Activated T-cell treated with anti-CD3 and anti-CD28 coated beads for 4 hours (primary cell): ENCODE data around the gene CCNB2.
A peak's percentile ranks its signal among the peaks of the same experiment; 100 is the strongest.
"Not testable (repeated sequence)": the region's sequence is repeated elsewhere in the genome, so short reads cannot be mapped to it uniquely, and the experiment has no call there.

ENCODE experiments used
- DNase-seq: peaks from one replicate; pipeline ENCODE4 v3.0.0-alpha.2; 2020

Gene CCNB2

DNA sequence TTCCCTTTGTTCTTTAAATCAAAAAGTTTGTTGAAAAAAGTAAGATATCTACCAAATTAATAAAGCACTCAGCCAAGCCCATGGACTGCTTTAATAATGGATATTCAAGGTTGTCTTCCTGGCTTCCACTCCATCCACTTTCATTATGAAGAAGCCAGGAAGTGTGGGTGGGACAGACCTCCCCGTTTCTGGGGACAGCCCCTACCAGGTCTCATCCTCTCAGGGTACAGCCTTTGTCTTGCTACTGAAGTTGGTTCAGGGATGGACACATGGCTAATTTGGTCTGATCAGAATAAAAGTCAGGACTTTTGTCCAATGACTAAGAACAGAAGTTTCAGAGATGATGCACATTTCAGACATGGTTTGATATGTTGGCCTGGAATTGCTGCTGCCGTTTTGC, 32.6 kb downstream of the CCNB2 start:
- DNase-seq: no peak

DNA sequence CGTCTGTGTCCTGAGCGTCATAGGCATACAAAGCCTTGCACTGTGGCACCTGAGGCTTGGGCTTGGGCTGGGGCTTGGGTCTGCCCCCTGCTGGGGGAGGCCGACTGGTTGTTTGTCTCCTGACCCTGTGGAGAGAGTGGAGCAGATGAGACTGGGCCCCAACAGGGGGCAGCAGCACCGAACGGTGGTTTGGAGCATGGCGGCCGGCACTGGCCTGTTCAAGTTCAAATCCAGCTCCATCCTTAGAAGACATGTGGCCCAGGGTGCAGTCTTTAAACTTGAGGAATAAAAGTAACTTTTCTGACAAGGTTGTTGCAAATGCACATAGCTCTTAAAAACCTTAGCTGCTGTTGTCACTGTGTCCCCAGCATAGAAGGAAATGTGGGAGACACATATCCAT, 33.3 kb downstream of the CCNB2 start:
- peak; percentile 33 for DNase-seq

DNA sequence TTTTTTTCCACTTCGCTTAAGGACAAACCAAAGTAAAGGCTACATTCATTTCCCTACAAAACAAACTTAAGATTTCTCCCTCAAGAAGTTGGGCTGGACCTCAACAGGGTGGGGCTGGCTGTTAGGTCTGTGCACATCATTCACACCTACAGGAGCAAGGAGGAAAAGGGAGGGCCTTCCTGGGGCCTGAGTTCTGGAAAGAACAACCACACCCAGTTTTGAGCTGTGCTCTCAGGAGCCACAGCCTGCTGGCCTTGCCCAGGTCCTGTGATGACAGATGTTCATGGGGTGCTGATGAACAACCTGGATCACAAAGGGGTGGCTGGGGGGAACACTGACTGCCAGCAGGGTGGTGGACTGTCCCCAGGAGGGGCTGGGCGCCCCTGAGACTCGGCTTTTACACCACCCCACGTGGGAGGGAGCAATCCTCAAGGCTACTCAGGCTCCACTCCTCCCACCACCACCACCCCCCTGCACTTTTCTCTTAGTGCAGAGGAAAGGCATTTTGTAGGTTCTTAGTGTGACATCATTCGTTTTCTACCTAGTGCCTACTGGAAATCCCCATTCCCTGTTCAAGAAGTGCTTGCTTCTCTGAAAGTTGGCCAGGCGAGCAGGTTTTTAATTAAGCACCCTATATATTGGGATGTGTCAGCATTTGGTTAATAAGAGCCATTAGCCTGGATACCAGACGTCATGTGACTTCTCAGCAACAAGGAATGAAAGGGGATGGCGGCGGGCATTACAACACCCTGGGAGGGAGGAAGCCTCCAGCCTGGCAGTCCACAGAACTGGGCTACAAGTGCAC, 35.7 kb downstream of the CCNB2 start:
- no peak for DNase-seq

DNA sequence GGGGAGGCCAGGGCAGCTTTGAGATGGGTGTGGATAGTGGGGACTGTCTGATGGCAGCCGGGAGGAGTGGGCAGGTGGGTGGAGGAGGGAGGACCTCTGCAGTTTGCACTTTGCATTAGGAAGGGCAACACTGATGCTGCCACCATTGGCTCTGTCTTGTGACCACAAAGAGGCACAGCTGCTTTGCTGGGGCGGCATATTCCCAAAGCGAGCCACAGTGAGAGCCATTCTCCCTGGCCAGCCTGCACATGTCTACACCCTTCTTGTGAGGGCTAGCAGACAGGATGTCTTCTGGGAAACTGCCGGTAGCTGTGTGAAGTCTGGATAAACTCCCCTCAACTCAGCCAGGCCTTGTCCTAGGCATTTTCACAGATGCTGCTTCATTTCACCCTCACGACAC, 38.3 kb downstream of the CCNB2 start:
- DNase-seq: no peak

DNA sequence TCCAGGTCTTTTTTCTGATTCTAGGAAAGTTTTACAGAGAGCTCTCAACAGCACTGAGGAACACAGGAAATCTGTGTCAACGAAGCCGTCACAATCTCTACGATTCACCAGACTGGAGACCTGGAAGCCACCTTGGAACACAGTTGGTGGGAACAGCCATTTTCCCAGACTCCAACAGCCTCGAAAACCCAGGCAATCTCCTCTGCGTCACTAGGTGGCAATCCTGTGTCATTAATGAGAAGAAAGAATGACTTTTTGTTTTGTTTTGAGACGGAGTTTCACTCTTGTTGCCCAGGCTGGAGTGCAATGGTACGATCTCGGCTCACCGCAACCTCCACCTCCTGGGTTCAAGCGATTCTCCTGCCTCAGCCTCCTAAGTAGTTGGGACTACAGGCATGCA, 39.6 kb downstream of the CCNB2 start:
- not testable (repeated sequence) for DNase-seq

DNA sequence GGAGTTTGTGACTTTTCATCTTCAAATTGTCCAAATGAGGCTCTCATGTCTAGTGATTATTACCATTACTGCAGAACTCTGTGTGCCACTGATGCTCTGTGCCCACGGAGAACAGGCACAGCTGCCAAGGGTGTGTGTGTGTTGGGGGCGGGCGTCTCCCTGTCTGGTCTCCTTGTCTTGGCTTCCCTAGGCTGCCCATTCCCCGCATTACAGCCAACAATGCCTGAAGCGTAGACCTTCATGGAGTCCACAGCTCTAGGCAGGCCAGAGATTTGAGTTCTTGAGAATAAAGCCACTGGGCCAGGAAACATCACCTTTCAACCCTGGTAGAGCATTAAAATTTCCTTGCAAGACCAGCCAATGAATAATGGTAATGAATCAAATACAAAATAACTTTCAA, 42.7 kb downstream of the CCNB2 start:
- DNase-seq: no peak

DNA sequence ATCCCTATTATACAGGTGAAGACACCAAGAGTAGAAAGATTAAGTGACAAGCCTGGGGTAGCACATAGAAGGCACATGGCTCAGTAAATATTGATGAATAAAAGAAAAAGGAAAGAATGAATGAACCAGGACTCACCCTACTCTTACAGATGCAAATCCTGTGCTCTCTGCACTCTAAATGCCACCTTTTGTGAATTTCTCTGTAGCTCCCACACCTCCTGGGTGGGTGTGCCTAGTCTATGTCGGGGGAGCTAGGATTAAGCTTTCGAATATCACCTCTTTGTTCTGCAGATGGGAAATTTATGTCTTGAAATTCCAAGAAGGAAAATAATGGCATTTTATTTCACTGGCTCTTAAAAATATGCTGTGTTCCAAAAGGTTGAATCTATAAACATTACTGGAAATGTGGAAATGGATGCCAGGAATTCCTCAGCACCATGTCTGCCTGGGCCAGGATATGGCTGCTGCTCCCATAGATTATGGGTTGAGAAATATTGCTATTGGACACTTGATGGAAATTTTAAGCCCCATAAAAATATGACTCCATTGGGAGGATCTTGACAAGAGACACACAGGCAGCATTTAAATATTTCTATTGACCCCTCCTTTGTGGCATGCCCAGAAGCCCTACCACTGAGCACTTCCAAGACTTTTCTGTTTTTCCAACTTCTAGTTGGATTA, 43.3 kb downstream of the CCNB2 start:
- no peak for DNase-seq

DNA sequence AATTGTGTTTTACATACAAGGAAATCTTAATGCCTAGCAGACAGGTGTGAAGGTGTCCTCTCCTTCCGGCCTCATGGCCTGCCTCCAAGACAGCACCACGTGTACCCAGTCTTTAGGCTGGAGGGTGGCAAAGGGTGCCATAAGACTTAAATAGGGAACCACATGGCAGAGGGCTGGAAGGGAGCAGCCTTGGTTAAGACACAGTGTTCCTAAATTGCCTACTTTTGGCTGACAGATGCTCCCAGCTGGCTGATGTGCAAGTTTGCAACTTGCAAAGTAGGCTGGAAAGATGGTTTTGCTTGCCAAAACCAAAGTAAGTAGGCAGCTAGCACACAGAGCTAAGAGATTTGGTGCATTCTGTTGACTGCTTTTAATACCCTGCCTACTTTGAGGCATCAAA, 45.2 kb downstream of the CCNB2 start:
- DNase-seq: no peak

DNA sequence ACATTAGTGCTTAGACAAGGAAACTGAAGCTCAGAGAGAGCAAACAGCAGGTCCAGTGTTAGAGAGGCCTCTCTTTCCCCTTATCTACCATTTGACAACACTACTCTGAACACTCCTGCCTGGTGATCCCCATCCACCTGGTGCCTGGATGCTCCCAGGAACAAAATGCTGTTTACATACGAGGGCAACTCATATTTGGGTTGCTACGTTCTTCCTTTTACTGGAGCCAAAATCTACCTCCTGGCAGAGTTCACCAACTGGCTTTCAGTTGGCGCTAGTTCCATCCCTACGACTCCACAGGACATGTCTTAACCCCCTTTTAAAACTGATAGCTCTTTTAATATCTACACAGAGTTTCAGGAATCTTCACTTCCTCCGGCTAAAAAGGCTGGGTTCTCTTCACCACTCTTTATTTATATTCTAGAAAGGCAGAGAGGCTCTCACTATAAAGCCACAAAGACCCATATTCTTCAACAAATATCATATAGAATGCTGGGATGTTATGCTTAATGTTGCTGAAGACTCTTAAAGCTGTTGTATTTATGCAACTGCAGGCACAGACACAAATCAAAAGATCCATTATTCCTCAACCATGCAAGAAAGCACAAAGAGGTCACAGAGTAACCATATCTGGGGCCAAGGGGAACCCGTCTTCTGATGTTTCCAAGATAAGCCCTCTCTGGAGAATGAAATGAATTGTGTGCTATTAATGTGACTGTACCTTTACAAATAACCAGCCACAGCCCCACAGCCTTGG, 47.9 kb downstream of the CCNB2 start:
- DNase-seq: no peak

DNA sequence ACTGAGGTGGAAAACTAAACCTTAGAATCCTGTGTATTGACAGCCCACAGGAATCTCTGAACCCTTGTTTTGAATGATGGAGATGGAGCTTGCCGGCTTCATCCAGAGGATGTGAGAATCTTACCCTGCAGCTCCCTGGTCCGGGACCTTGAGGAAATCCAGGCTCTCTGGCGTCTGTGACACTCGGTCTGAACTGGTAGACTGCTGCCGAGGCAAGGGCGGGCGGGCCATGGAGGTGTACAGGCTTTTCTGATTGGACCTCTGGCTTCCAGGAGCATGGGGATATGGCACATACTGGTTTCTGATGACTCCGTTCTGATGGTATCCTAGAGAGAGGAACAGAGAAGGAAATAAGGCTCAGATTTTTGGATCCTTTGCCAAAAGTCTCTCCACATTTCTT, 48.5 kb downstream of the CCNB2 start:
- no peak for DNase-seq

DNA sequence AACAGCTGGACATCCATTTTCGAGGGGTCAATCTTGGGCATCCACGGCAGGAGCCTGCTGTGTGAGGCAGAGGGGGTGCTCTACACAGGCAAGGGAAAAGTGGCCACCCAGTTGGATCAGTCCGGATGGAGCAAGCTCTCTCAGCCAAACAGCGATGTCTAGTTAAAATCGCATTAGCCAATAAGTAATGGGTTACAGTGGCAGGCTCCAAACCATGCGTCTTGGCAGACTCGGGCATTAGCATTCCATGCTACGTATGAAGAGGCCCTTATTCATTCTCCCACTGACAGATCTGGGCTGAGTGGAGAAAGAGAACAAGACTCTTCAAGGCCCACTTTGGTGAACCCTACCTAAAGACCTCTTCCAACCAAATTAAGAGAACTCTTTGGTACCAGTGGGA, 49.3 kb downstream of the CCNB2 start:
- no peak for DNase-seq

DNA sequence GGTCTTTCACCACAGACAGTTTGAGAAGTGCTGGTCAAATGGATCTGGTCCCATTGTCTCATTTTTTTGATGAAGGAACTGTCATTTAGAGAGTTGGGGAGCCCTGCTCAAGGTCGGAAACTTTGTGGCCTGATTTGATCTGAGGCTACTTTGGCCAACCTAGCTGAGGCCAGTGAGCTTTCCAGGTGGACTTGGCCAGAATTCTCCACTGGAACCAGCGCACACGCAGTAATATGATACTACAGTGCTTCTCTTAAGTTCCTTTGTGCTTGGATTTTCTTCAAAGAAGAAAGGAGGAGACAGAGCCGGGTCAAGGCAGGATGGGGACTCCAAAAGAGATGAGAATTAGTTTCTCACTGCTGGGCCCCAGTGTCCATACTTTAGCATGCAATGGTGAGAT, 50.5 kb downstream of the CCNB2 start:
- DNase-seq: no peak

DNA sequence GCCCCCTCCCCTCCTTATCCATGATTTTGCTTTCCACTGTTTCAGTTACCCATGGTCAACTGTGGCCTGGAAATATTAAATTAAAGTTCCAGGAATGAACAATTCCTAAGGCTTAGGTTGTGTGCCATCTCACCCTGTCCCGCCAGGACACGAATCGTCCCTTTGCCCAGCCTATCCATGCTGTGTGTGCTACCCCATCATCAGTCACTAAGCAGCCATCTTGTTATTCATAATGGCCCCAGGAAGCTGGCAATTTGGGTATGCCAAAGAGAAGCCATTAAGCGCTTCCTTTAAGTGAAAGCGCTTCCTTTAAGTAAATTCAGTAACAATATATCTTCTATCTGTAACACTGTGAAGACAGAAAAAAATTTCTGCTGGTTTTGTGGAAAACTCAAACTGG, 52.5 kb downstream of the CCNB2 start:
- no peak for DNase-seq

DNA sequence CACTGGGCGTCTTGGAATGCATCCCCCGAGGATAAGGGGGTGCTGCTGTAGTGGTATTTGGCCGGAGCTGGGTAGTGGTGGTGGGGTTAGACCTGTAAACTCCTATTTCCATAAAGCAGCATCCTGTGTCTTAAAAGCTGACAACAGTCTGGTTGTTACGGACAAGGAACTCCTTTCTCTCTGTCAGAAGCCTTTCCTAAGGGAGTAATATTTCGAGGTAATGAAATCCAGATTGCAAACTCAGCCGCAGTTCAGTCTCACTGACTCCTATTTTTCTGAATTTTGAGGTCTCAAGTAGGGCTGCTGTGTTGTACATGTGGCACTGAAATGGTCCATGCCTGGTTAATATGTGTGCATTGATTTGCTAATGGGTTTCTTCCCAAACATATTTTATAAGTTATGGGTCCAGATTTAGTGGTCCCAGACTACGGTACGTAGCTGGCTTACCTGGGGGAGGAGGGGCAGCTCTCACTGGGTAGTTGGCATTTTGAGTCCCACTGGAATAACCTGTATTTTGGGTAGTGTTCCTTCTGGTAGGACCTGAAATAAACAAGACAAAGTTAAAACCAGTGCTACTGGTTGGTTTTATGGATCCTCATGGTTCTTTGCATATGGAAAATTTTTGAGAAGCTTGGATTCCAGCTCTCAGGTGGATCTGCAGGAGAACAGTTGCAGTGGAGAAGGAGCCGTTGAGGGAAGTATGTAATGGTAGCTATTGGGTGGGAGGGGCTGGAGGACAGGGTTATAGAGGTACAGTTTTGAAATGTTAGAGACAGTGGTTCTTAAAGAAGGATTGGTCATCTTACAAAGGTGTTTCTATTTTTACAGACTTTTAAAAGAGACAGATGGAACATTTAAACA, 53.1 kb downstream of the CCNB2 start:
- DNase-seq: no peak

DNA sequence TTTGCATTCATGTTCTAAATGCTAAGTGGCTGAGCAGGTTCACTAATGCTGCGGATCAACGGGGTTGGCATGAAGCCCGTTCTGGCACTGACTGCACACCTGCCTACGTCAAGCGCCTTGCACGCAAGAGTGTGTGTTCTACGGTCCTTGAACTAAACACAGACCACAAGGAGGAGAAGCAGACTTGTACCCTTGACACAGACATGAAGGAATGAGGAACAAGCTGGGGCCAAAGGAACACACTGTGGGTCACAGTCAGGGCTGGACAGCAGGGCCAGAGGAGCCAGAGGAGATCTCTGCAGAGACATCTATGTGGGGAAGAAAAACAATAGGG, 53.7 kb downstream of the CCNB2 start:
- DNase-seq: no peak

DNA sequence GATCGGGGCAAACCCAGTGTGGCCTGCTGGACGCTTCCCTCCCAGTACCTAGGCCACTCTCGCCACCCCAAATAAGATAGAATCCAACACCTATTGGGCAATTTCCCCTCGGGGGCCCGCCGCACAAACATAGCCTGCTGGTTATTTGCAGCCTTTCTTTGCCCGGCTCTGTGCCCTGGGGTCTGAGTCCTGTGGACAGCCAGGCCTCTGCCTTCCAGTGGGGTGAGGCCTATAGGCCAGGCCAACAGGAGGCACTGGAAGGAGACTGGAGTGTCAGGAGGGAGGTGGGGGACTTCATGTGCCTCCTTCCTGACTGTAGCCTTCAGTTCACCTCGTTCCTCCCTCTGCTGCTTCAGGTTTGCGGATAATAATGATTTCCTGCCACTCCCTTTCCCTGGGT, 54.3 kb downstream of the CCNB2 start:
- no peak for DNase-seq

DNA sequence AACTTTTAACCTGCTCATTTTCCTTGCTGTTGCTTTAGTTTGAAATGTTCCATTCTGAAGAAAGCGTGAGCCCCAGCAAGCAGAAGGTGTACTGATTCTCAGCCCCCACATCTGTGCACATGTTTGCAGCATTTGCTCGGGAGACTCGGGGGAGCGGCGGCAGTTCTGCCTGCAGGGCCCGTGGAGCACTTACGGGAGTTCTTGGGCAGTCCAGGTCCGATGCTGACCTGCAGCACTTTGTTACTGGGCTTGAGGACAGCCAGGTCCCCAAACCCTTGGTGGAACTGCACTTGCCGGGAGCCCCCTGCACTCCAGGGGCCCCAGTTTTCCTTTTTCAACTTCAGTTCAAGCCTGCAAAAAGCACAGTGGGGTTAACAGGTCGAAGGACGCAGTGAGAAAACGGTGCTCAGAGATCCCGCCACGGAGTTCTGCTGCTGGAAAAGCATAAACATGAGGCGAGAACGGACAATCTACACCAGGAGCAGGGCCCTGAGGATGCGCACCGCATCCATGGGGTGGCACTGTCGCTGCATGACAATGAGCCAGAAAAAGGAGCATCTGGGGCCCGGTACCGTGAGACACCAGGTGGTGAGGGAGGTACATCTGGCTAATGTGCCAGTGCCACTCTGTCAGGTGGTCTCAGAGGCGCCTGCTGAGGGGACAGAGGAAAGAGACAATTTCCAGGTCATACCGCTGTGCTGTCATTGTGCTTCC, 56.1 kb downstream of the CCNB2 start:
- no peak for DNase-seq

DNA sequence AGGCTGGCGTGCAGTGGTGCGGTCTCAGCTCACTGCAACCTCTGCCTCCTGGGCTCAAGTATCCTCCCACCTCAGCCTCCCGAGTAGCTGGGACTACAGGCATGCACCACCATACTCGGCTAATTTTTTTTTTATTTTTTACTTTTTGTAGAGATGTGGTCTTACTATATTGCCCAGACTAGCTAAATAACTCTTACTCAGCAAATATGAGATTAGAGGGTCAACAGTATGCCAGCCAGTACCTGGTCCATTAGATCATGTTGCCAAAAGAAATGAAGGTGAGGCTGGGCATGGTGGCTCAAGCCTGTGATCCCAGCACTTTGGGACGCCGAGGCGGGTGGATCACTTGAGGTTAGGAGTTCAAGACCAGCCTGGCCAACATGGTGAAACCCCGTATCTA, 57.1 kb downstream of the CCNB2 start:
- not testable (repeated sequence) for DNase-seq

DNA sequence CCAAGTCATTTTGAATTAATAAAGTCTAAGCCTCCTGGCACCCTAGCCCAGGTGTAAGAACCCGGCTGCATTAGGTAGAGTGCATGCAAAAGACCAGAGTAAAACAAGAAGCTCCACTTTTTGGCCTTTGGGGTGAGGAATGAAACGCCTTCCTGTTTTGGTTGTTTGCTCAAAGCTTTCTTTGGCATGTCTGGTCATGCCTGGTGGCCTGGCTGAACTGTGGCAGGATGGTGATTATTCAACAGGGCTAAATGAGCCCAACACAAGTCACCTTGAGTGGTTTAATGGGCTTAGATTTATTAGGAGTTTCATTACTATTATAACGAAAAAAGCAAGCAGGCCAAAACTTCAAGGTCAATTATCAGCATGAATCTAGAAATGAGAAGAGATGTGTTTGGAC, 60.8 kb downstream of the CCNB2 start:
- DNase-seq: no peak

DNA sequence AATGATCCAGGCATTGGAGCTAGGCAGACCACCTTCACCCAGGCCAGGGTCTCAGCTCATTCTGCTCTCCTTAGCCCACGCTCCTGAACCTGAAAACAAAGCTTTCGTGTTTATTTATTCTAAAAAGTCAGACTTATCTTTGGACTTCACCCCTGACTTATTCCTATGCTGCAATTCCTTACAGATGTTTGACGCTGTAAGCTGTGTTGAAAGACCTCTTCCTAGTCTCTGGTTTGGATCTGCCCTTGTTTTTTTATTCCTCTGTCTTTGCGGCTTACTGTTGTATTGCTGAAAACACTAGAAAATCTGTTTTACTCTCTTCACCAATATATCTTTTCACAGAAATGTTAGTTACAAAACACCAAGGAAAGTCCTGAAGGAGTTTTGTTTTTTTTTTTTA, 61.2 kb downstream of the CCNB2 start:
- no peak for DNase-seq

DNA sequence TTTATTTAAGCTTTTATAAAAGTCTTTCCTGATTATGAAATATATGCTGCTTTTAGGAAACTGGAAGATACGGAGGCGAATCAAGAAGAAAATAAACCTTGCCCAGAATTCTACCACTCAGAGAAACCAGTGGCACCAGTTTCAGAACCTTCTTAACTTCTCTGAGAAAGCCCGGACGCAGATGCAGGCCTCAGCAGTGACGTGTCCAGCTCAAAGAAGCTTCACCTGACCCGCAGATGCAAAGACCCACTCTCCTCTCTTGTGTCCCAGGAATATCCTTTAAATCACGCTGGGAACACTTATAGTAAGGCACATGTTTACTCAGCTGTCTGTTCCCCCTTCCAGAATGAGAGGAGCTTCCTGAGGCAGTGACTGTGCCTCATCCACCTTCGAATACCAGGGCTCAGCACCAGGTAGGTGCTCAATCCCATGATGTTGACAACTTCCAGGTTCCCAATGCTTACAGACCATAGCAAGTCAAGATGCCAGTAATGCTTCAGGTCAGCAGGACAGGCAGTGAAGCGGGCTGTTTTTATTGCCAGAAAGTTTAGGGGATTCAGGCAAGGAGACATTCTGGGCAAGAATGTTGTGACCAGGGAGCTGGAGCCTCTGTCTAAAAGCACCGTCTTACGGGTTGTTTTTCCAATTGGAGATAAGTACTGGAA, 61.8 kb downstream of the CCNB2 start:
- no peak for DNase-seq

DNA sequence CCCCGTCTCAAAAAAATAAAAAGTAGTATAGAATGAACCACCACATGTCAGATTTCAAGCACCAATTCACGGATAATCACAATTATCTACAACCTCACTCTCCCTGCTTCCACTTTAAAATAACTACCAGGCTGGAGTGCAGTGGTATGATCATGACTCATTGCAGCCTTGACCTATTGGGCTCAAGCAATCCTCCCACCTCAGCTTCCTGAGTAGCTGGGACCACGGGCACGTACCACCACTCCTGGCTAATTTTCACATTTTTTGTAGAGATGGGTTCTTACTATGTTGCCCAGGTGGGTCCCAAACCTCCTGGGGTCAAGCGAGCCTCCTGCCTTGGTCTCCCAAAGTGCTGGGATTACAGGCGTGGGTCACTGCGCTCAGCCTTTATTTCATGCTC, 63.6 kb downstream of the CCNB2 start:
- no peak for DNase-seq
